HG03108 (cell line): Measurements from ENCODE around the gene PPP1R9B.

Experiments
- ATAC-seq: cut with Tn5 transposase; IDR thresholded peaks from one replicate; pipeline ENCODE4 v1.9.1; 2021; ENCODE audit warnings: moderate library complexity; ENCODE audit not compliant: unreplicated experiment

The PPP1R9B gene

DNA sequence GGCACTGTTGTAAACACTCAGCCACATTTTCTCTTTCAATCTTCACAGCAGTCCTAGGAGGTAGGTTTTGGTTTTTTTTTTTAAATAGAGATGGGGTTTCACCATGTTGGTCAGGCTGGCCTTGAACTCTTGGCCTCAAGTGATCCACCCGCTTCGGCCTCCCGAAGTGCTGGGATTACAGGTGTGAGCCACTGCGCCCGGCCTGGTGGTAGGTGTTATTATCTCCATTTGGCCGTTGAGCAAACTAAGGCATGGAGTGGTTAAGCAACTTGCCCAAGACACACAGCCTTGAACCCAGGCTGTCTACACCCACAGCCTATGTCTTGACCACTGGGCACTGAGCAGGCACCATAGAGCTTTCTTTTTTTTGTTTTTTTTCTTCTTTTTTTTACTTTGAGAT, 24.0 kb upstream of the PPP1R9B start:
- no peak for ATAC-seq

DNA sequence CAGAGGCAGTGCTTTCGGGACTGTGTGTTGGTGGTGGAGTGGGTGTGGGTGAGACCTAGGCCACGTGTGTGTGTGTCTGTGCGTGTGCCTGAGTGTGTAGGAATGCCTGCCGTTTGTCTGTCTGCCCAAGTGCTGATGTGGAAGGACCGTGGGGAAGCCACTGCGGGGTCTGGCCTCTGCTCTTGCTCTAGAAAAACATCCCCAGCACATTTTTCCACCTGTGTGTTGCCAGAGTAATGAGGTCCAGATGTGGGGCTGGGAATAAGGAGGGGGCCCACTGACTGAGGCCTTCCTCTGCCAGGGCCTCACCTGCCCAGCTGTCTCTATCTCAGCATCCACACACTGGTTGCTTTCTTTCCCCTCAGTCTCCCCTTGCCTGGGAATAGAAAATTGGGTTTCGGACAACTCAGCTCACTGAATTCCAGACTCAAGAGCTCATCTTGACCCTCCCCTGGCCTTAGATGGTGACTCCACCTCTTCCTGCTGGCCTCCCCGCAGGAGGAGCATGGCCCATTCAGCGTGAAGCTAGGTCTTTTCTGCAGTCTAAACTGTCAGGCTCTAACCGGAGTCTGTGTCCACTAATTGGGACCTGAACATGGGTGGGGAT, 23.0 kb upstream of the PPP1R9B start:
- no peak for ATAC-seq

DNA sequence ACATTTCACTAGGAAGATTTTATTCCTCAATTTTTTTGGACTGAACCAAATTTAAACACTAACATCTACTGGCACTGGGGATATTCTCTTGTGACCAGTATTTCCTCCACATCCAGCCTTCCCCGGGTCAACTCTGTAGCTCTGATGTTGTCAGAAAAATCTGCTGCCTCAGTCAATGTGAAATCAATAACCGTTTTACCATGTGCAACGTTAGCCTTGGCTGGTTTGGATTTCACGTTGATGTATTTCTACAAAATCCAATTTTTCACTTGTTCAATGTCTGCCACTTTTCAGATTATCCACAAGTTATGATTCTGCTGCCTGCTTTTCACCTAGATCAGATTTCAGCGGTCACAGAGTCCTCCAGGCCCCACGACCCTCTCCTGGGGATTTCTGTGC, 22.5 kb upstream of the PPP1R9B start:
- ATAC-seq, result no peak

DNA sequence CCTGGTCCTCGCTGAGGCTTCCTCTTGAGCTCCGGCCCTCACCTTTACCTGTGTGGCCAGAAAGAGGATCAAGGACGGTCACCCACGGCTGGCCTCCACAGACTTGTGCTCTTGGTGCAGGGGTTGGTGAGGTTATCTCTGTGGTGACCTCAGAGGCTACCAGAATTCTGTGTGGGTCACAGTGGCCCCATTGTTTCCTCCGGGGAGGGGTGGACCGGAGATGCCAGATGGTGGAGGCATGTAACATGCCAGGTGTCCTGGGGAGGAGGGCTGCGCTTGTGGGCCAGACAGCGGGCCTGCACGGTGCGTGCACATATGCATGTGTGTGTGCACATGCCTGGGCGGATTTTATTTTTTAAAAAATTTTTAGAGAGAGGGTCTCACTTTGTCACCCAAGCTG, 21.7 kb upstream of the PPP1R9B start:
- ATAC-seq, result no peak

DNA sequence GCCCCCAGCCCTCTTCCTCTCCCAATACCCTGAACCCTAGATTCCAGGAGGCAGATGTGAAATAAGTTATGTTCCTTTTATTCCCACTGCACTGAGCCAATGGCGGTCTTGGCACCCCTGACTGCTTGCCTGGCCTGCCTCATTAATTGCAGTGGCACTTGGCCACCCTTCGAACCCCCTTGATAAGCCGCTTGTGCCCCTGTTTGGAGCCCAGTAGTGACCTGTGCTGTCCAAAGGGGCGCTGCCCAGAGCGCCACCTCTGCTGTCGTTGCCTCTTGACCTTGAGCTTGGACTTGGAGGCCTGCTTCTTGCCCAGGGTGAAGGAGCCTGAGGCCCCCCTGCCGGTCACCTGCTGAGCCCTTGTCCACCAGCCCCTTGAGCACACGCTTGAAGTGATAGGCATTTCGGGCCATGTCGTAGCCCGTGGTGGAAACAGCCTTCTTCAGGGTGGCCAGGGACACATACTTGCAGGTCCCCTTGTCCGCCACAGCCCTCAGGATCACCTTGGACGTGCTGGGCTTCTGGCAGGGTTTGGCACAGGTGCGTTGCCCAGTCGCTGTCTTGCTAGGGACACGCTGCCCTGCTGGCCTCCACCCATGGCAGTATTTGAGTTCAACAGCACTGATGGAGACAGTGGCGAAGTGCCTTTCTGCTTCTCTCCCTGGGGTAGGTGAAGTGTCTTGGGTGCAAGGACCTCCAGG, 21.0 kb upstream of the PPP1R9B start:
- ATAC-seq, result no peak

DNA sequence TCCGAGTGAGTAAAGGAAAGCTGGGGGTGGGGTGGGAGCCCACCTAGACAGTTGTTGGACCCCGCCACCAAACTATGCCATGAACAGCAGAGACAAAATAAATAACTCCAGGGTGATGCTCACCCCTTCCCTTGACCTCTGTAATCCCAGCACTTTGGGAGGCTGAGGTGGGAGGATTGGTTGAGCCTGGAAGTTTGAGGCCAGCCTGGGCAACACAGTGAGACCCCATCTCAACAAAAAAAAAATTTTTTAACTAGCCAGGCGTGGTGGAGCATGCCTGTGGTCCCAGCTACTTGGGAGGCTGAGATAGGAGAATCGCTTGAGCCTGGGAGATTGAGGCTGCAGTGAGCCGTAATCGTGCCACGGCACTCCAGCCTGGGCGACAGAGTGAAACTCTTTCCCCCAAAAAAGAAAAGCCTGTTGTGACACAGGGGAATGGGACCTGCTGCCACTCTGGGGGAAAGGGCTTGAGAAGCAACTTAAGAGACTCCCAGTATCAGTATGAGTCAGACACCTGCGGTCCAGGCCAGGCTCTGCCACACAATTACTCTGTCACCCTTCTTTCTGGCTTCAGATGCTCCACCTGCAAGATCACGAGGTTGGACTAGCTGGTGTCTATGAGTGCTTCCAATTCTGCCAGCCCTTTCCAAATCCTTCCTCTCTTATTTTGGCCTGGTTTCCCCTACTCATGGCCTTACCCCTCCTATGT, 20.3 kb upstream of the PPP1R9B start:
- peak; percentile 82 for ATAC-seq

DNA sequence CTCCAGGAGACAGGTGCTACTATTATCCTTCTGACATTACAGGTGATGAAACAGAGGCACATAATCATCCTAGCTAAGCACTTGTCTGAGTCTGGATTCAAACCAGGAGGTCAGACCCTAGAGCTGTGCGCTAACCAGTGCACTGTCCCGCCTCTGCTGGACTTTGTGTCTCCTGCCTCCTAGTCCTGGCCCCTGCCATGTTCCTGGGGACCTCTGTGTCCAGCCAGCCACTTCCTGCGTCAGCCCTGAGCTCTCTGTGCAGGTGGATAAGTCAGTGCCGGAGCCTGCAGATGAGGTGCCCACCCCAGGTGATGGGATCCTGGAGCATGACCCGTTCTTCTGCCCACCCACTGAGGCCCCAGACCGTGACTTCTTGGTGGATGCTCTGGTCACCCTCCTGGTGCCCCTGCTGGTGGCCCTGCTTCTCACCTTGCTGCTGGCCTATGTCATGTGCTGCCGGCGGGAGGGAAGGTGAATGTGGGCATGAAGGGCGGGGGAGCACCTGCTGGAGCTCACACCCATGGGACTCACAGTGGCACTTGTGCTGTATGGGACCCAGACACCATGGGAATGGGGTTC, 19.5 kb upstream of the PPP1R9B start:
- ATAC-seq, result no peak

DNA sequence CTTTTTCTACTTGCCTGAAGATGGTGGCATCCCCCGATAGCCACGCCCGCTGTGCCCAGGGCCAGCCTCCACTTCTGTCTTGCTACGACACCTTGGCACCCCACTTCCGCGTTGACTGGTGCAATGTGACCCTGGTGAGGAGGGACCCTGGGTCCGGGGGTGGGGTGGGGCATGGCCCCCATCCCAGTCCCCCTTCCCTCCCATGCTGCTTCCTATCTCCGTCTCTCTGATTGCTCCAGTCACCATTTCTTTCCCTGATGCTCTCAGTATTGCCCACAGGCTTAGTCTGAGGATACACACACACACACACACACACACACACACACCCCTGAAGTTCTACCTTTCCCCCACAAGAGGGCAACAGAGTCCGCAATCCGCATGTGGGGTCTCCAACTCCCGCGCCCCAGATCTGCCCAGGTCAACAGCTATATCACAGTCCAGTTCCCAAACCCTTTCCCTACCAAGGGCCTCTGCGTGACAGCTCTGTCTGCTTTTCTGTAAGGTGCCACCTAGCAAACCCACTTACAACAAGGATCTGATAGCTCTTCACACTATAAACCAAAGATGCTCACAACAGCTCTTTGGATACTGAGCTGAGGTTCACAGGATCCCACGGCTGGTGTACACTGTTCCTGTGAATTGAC, 18.8 kb upstream of the PPP1R9B start:
- ATAC-seq, result no peak

DNA sequence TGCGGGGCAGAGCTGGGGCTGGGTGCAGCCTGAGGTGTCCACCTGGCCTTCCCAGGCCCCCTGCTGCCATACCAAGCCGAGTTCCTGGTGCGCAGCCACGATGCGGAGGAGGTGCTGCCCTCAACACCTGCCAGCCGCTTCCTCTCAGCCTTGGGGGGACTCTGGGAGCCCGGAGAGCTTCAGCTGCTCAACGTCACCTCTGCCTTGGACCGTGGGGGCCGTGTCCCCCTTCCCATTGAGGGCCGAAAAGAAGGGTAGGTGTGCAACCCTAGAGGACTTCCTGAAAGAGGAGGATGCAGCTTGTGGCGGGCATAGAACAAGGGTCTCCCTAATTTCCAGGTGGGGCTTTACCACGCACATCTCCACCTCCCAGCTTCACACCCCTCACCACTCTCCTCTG, 17.8 kb upstream of the PPP1R9B start:
- ATAC-seq, result no peak

DNA sequence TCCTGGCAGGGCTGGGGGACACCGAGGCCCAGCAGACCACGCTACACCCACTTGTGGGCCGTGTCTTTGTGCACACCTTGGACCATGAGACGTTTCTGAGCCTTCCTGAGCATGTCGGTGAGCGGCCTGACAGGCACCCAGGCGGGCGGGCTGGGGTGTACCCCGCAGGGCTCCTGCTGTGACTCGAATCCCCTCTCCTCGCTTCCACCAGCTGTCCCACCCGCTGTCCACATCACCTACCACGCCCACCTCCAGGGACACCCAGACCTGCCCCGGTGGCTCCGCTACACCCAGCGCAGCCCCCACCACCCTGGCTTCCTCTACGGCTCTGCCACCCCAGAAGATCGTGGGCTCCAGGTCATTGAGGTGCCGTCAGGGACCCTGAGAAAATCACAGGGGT, 16.9 kb upstream of the PPP1R9B start:
- no peak for ATAC-seq

DNA sequence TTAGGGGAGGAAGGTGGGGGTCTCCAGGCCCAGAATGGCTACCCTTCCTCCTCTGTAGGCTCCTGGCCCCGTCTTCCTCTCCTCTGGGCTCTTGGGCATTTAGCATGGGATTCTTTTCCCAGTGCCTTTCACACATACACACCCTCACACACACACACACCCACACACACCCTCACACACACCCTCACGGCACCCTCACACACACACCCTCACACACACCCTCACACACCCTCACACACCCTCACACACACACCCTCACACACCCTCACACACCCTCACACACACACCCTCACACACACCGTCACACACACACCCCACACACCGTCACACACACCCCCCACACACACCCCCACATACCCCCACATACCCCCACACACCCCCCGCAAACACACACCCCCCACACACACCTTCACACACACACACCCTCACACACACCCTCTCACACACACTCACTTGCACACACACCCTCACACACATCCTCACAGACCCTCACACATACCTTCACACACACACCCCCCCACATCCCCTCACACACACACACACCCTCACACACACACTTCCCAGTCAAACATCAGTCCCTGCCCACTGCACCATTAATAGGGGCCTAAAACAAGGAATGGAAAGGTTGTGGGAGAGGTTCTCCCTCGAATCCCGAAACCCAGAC, 16.2 kb upstream of the PPP1R9B start:
- ATAC-seq, result no peak

DNA sequence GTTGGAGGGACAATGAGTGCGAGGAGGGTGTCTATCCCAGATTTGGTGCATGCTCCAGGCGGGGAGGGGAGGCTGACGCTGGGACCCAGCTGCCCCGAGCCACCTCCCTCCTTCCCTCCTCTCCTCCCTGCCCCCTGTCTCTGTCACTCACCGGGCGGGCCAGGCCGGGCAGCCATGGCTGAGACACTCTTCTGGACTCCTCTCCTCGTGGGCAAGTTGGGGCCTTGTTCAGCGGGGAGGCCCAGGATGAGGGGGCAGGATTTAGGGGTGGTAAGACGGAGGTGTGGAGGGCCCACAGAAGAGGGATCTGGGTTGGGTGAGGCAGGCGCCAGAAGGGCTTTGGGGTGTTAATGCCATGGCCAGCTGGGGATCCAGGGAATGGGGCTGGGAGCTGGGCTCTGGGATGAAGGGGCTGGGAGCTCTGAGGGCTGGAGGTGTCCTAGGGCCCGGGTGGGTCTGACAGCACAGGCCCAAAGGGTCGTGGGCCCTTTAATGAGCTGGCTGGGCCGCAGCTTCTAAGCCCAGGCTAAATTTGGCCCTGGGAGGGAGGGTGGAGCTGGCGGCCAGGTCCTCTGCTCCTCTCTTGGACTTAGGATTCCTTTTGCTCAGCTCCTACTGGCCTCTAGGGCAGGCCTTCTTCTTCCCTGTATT, 15.5 kb upstream of the PPP1R9B start, which contains the start of gene SGCA:
TSS of gene SGCA (plus strand) at position 139 of the 651 bp plus-strand sequence. CDS start at position 175, 36 bp downstream.
- ATAC-seq, result no peak

DNA sequence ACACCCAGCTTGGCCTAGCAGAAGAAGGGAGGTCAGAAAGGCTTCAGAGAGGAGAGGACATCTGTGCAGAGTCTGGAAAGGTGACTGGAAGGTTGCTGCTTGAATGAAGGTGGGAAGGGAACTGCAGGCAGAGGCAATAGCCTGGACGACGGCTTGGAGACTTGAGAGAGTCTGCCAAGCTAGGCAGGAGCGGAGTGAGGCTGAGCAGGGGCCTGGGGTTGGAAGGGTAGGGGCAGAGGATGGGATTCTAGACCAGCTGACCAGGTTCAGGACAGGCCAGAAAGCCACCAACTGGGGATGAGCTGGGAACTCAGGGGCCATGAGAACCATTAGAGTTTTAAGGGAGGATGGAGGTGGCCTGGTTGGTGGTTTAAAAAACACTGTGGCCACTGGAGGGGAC, 15.0 kb upstream of the PPP1R9B start:
- no peak for ATAC-seq

DNA sequence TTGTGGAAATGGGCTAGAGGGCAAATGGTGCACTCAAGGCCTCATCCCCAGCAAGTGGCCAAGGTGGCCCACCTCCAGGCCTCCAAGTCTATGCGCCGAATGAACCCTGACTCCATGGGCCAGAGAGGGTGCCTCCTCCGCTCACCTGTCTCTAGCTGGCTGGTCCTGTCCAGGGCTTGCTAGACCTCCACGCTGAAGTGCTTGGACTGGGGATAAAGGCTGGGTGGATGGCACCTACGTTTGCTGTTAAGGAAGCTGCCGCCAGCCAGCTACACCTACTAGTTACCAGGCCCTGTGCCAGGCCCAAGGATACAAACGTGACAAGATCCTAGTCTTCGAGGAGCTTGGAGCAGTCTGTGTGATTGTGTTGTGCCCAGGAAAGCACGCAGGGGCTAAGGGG, 14.6 kb upstream of the PPP1R9B start:
- ATAC-seq, result no peak

DNA sequence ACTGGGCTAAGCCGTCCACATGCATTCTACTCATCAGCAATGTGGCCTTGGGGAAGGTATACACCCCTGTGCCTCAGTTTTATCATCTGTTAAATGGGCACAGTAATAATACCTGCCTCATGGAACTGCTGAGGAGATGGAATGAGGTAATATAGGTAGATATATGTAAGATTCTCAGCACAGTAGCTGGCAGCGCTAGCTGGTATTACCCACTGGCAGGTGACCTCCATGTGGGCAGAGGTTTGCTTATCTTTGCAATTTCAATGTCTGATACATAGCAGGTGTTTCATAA, 14.2 kb upstream of the PPP1R9B start:
- ATAC-seq, result no peak

DNA sequence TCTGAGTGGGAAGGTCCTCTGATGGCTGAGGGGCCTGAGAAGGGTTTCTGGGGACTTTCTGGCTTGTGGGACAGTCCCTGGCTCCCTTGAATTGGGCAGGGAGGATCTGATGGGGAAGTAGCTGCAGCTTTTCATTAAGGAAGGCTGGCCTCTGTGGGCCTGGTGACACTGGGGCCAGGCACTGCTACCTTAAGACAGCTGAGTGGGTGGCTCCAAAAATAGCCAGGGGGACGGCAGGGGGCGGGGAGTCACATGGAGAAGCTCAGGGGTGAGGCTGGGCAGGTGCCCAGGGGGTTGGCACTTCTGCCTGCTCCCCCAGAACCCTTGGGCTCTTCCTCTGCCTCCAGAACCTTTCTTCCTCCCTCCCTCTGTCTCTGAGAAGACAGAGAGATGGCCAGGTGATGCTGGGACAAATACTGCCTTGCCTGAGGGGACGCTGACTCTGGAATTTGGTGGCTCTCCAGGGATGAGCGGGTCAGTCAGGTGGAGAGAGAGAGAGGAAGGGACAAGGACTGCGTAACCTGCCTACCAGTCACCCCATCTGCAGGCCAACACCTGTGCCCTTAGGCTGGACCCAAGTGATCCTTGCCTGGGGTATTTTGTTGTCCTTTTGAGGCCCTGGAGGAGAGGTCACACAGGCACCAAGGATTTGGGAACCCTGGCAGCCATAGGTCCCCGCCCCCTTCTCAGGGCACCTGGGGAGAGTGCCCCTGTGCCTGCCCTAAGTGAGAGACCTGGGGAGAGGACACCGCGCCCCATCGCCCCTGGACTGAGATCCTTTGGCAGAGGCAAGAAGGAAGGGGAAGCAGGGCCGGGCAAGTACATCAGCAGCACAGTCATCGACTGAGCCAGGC, 13.6 kb upstream of the PPP1R9B start:
- no peak for ATAC-seq

DNA sequence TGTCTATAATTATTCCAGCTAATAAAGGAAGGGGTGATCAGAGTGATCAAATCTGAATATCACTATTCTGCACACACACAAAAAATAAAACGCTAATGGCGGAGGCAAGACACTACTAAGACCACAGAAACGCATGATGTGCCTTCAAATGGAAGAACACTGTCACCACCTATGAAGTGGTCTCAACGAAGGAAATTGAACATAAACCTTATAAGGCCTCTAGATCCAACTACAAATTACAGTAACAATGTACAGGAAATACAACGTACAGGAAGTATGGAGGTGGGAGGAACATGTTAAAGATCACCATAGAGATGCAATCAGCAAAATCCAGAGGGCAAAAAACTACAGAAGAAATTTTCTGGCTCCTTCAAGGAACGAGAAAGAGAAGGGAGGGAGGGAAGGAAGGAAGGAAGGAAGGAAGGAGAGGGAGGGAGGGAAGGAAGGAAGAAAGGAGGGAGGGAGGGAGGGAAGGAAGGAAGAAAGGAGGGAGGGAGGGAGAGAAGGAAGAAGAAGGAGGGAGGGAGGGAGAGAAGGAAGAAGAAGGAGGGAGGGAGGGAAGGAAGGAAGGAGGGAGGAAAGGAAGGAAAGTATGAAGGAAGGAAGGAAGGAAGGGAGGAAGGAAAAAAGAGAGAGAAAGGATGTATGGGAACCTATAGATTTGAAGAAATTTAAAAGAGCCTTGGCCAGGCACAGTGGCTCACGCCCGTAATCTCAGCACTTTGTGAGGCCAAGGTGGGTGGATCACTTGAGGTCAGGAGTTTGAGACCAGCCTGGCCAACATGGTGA, 12.2 kb upstream of the PPP1R9B start:
- no peak for ATAC-seq

DNA sequence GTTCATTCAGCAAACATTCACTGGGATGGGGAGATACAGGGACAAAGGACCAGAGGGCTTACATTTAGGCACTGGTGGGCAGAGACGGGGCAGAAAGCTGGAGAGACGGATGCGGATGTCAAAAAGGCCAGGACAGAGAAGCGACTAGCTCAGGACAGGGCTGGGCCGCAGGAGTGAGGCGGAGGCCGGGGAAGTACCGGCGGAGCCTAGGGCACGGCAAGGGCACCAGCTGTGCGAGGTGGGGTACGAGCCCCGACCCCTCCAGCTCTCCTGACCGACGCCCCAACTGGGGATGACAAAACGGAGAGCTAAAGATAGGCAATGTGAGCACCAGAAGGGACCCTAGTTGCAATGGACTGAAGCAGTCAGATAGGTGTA, 11.4 kb upstream of the PPP1R9B start:
- ATAC-seq, result no peak
